ENCODE data around the gene SLC26A1. TPM values are rescaled to one million over a fixed set of nuclear protein-coding genes. Genes with fewer than 3 reads are reported as not detected.

Gene SLC26A1
- total and polyA plus RNA-seq, 4 experiments from 2014 or later, result 0.55 to 1.6 (median 0.81) TPM

DNA sequence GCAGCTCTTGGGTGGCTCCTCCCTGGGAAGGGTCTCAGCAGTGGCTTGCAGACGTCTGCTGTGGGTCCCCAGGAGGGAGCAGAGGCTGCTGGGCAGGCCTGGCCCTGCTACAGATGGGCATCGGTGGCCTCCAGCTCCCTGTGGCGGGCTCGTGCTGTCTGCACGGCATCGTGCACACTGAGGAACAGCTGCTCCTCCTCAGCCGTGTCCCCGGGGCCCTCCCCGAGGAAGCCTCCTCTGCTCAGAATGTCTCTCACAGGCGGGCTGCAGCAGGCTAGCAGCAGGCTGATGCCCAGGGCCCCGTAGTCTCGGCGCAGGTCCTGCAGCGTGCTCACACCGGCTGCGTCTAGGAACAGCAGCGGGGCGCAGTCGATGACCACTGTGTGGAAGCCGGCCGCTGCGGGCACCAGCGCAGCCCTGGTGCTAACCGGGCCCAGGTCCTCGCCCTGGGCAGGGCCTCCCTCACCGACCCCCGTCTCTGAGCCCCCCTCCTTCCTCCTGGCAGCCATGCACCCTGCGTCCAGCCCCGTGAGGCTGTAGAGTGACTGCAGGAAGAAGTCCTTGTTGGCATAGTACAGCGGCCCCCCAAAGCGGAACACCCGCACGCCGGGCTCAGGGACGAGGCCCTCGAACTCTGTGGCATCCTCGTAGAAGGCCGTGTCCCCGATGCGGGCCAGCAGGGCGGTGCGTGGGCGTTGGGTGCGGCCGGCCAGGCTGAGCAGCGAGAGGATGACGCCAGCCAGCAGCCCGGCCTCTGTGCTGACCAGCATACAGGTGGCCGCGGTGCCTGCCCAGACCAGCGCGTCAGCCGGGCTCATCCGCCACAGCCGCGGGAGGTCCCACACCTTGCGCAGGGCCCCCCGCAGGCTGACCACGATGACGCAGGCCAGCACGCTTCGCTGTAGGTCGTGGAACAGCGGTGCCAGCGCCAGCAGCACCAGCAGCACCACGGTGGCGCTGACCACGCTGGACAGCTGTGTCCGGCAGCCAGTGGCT lies 4.2 kb downstream of the SLC26A1 start:
- Mint-ChIP-seq H3K27me3 (no peaks in the 10 kb centered on the region), H3K27ac (no peak overlapping the region), H3K4me3 (no peak overlapping the region), H3K36me3 (peaks cover 0 to 2% of the 10 kb centered on the region in 2 donors), H3K9me3 (no peaks in the 10 kb centered on the region), H3K4me1 (peaks cover 7 to 35% (median 15%) of the 10 kb centered on the region in 4 donors)
- DNase-seq, result no peak
- POLR2A ChIA-PET (ENCODE audit: partially characterized antibody), result interaction anchor here (2.4 kb wide), 1 partner anchor 57 kb away, joined by 9 read pairs; the partner anchor contains the start of genes GAK and TMEM175
- intact Hi-C loops (cut with micrococcal nuclease), result no loop called here
- Histone ChIP-seq H3K27ac (ENCODE audit: low read depth, low read length) (no peak overlapping the region), H3K36me3 (ENCODE audit: insufficient read depth, low read length) (no peaks in the 10 kb centered on the region), H3K9me3 (ENCODE audit: control insufficient read depth in 1 of 2, low read length in 2 of 2) (no peaks in the 10 kb centered on the region), H3K27me3 (ENCODE audit: insufficient read depth, low read length) (no peaks in the 10 kb centered on the region), H3K4me3 (ENCODE audit: low read length in 2 of 2) (no peak overlapping the region), H3K4me1 (ENCODE audit: insufficient read depth, low read length) (peaks cover 34% of the 10 kb centered on the region)
- CTCF ChIA-PET (ENCODE audit: partially characterized antibody), result no interaction called here

DNA sequence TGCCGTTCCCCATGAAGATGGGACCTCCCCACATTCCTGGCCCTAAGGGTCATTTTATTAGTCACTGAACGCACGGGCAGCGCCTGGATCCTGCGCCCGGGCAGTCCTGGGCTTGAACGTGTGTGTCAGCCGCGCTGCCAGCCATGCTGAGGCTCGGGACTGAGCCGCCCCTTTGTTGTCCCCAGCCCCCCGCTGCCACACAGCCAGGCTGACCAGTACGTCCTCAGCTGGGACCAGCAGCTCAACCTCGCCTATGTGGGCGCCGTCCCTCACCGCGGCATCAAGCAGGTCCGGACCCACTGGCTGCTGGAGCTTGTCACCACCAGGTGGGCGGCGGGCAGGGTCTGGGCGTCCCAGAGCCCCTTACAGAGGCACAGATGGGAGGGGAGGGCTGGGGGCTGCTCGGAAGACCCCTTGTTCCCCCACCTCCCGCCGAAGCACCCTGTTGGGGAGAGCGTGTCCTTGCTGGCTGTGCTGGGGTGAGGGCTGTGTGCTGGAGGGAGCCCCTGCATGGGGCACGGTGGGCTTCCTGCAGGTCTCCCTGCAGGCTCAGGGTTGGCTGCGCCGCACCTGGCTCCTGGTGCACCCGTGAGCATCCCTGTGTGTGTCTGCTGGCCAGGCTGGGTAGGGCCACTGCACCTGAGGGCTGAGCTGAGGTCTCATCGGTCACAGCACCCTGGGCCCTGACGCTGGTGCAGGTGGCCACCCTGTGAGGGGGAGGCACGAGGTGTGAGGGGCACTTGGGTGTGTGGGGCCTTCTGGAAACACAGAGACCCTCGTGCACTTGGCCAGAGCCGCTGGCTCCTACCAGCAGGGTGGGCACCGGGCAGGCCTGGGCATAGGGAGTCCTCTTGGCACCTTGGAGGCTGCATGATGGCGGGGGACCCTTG lies 5.3 kb downstream of the SLC26A1 start:
- POLR2A ChIA-PET (ENCODE audit: partially characterized antibody), result interaction anchor here (0.7 to 2.7 kb wide), 10 partner anchors 15 to 261 kb away, joined by 3 to 19 read pairs (median 4); partner anchors contain the start of genes CTBP1, DGKQ, GAK and TMEM175
- Mint-ChIP-seq H3K27ac (peak overlapping the region in 5 of 7 donors; percentile 37 to 87 (median 57)), H3K36me3 (peaks cover 0 to 2% of the 10 kb centered on the region in 2 donors), H3K27me3 (no peaks in the 10 kb centered on the region), H3K9me3 (no peaks in the 10 kb centered on the region), H3K4me1 (peaks cover 7 to 35% (median 15%) of the 10 kb centered on the region in 4 donors), H3K4me3 (peak overlapping the region; percentile 69 to 87 (median 80))
- Histone ChIP-seq H3K27ac (ENCODE audit: low read depth, low read length) (peak overlapping the region; percentile 60), H3K9me3 (ENCODE audit: control insufficient read depth in 1 of 2, low read length in 2 of 2) (no peaks in the 10 kb centered on the region), H3K27me3 (ENCODE audit: insufficient read depth, low read length) (no peaks in the 10 kb centered on the region), H3K36me3 (ENCODE audit: insufficient read depth, low read length) (no peaks in the 10 kb centered on the region), H3K4me1 (ENCODE audit: insufficient read depth, low read length) (peaks cover 34% of the 10 kb centered on the region), H3K4me3 (ENCODE audit: low read length in 2 of 2) (peak overlapping the region in 1 of 2 donors; percentile 83)
- intact Hi-C loops (cut with micrococcal nuclease), result loop anchor here (1.0 to 2.0 kb wide), 3 partner anchors 23 to 245 kb away; partner anchors contain the start of genes FGFRL1, GAK and TMEM175
- CTCF ChIA-PET (ENCODE audit: partially characterized antibody), result interaction anchor here (1.1 to 2.4 kb wide), 3 partner anchors 13 to 246 kb away, joined by 3 to 29 read pairs (median 4); partner anchors contain the start of genes GAK and TMEM175
- DNase-seq, result no peak

DNA sequence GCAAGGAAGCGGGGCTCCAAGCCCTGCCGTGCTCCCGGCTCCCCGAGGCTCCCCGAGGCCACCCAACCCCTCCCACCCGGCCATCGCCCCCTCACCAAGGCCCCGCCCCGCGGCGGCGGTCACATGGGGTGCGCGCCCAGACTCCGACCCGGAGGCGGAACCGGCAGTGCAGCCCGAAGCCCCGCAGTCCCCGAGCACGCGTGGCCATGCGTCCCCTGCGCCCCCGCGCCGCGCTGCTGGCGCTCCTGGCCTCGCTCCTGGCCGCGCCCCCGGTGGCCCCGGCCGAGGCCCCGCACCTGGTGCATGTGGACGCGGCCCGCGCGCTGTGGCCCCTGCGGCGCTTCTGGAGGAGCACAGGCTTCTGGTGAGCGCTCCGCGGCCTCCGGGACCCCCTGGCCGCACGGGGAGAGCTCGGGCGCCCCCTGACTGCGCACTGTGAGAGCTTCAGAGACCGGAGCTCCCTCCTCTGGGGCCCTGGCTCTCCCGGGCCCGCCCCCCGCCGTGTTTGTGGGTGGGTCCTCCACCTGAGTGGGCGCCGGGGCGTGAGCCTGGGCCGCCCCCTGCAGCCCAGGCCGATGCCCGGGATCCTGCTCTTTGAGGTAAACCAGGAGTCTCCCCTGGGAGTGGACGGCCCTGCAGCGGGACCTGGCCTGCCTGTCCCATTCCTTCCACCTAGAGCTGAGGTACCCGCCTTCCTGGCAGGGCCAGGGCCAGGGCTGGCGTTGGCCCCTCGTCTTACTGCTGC lies 6.2 kb downstream of the SLC26A1 start, which contains the start of gene IDUA:
IDUA (plus strand) TSS at position 166 of the 745 bp plus-strand sequence; CDS start at position 207, 41 bp downstream.
- H3K9me3 ChIP-seq (ENCODE audit: control insufficient read depth in 1 of 2, low read length in 2 of 2), result no peaks in the 10 kb centered on the region
- CTCF ChIA-PET (ENCODE audit: partially characterized antibody), result interaction anchor here (1.1 to 2.4 kb wide), 3 partner anchors 13 to 245 kb away, joined by 3 to 29 read pairs (median 4); partner anchors contain the start of genes GAK and TMEM175
- intact Hi-C loops (cut with micrococcal nuclease), result loop anchor here (1.0 to 2.0 kb wide), 4 partner anchors 14 to 244 kb away; partner anchors contain the start of genes DGKQ, FGFRL1, GAK and TMEM175

DNA sequence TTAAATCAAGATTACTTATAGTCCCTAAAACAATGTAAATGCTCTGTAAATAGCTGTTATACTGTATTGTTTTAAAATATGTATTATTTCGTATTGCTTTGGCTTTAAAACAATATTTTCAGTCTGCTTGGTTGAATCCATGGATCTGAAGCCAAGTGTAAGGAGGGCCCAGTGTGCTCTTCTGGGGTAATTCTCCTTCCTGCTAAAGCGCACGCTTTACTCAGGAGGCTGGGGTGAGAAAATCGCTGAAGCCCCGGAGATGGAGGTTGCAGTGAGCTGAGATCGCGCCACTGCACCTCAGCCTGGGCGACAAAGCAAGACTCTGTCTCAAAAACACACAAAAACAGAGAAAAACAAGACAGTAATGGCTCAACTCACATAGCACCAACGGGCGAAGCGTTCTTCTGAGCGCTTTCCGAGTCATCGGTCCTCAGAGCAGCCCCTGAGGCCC lies 6.8 kb downstream of the SLC26A1 start:
- Histone ChIP-seq H3K36me3 (ENCODE audit: insufficient read depth, low read length) (no peaks in the 10 kb centered on the region), H3K27ac (ENCODE audit: low read depth, low read length) (peak overlapping the region; percentile 60), H3K4me3 (ENCODE audit: low read length in 2 of 2) (peak overlapping the region; percentile 76 to 83), H3K27me3 (ENCODE audit: insufficient read depth, low read length) (no peaks in the 10 kb centered on the region), H3K4me1 (ENCODE audit: insufficient read depth, low read length) (peaks cover 34% of the 10 kb centered on the region), H3K9me3 (ENCODE audit: control insufficient read depth in 1 of 2, low read length in 2 of 2) (no peaks in the 10 kb centered on the region)
- H3K27ac Mint-ChIP-seq, result peak overlapping the region; percentile 40 to 92 (median 83)
- ChIA-PET POLR2A (ENCODE audit: partially characterized antibody) (interaction anchor here (0.6 to 2.7 kb wide), 9 partner anchors 14 to 244 kb away, joined by 3 to 19 read pairs (median 5); partner anchors contain the start of genes DGKQ, GAK and TMEM175), CTCF (ENCODE audit: partially characterized antibody) (interaction anchor here (1.5 to 2.4 kb wide), 2 partner anchors 12 to 245 kb away, joined by 4 to 29 read pairs; no protein-coding TSS in a partner anchor)
- intact Hi-C loops (cut with micrococcal nuclease), result loop anchor here (1.0 to 2.0 kb wide), 3 partner anchors 13 to 244 kb away; partner anchors contain the start of genes DGKQ and FGFRL1
- peak overlapping the region; percentile 88 to 95 (median 90) for H3K4me3 Mint-ChIP-seq
- H3K4me1 Mint-ChIP-seq, result peaks cover 8 to 35% (median 15%) of the 10 kb centered on the region in 4 donors
- DNase-seq, result no peak
- peaks cover 0 to 2% of the 10 kb centered on the region in 2 donors for H3K36me3 Mint-ChIP-seq
- H3K27me3 Mint-ChIP-seq, result no peaks in the 10 kb centered on the region
- no peaks in the 10 kb centered on the region for H3K9me3 Mint-ChIP-seq

More for the DNA sequence above, 6.2 kb downstream of the SLC26A1 start, which contains the start of gene IDUA:
- Histone ChIP-seq H3K4me3 (ENCODE audit: low read length in 2 of 2) (peak within 1 kb of the TSS; percentile 76 to 83), H3K4me1 (ENCODE audit: insufficient read depth, low read length) (peaks cover 34% of the 10 kb centered on the region), H3K27ac (ENCODE audit: low read depth, low read length) (peak within 1 kb of the TSS; percentile 60), H3K27me3 (ENCODE audit: insufficient read depth, low read length) (no peaks in the 10 kb centered on the region), H3K36me3 (ENCODE audit: insufficient read depth, low read length) (no peaks in the 10 kb centered on the region)
- H3K9me3 Mint-ChIP-seq, result no peaks in the 10 kb centered on the region
- peaks cover 8 to 35% (median 15%) of the 10 kb centered on the region in 4 donors for H3K4me1 Mint-ChIP-seq
- no peaks in the 10 kb centered on the region for H3K27me3 Mint-ChIP-seq
- peak within 1 kb of the TSS; percentile 88 to 95 (median 90) for H3K4me3 Mint-ChIP-seq
- POLR2A ChIA-PET (ENCODE audit: partially characterized antibody), result interaction anchor here (0.6 to 2.7 kb wide), 11 partner anchors 14 to 262 kb away, joined by 3 to 19 read pairs (median 4); partner anchors contain the start of genes CTBP1, DGKQ, GAK and TMEM175
- peak; percentile 79 to 84 (median 82) for DNase-seq
- peak within 1 kb of the TSS; percentile 40 to 92 (median 83) for H3K27ac Mint-ChIP-seq
- H3K36me3 Mint-ChIP-seq, result peaks cover 0 to 2% of the 10 kb centered on the region in 2 donors

DNA sequence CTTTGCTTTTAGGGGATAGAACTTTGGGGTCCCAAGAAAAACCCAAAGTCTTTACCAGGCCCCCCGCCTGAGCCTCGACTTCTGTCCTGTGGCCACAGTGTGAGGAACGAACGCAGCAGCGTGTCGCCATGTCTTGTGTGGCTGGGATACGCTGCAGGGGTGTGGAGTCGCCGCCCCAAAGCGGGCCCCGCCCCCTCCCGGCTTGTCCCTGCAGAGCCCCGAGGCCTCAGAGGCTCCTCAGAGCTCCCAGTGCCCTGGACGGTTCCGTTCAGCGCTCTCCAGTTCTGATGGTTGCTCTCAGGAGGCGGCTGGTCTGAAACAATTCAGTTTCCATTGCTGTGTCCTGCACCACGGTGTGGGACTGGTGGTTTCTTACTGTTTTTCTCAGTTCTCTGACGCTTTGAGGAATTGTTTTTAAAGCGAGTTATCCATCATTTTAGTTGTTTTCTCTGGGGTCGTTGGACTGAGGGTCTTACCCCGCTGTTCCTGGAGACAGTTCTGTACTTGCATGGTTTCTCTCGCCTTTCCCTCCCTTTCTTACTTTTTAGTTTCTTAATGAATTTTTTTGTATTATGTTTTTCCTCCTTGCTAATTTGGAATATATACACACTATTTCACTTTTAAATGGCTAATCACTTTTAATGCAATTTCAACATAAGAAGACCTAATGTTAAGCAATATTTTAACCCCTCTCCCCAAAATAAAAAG lies 7.9 kb downstream of the SLC26A1 start:
- peak overlapping the region in 3 of 7 donors; percentile 48 to 65 (median 50) for H3K27ac Mint-ChIP-seq
- H3K27me3 Mint-ChIP-seq, result no peaks in the 10 kb centered on the region
- Histone ChIP-seq H3K4me3 (ENCODE audit: low read length in 2 of 2) (peak overlapping the region; percentile 8 to 34), H3K36me3 (ENCODE audit: insufficient read depth, low read length) (no peaks in the 10 kb centered on the region), H3K4me1 (ENCODE audit: insufficient read depth, low read length) (peaks cover 34% of the 10 kb centered on the region), H3K27me3 (ENCODE audit: insufficient read depth, low read length) (no peaks in the 10 kb centered on the region), H3K27ac (ENCODE audit: low read depth, low read length) (no peak overlapping the region), H3K9me3 (ENCODE audit: control insufficient read depth in 1 of 2, low read length in 2 of 2) (no peaks in the 10 kb centered on the region)
- ChIA-PET CTCF (ENCODE audit: partially characterized antibody) (no interaction called here), POLR2A (ENCODE audit: partially characterized antibody) (interaction anchor here (2.7 kb wide), 1 partner anchor 25 kb away, joined by 19 read pairs; no protein-coding TSS in a partner anchor)
- H3K9me3 Mint-ChIP-seq, result no peaks in the 10 kb centered on the region
- peaks cover 8 to 35% (median 15%) of the 10 kb centered on the region in 4 donors for H3K4me1 Mint-ChIP-seq
- intact Hi-C loops (cut with micrococcal nuclease), result loop anchor here (2.0 kb wide), 1 partner anchor 740 kb away; no protein-coding TSS in a partner anchor
- H3K4me3 Mint-ChIP-seq, result peak overlapping the region; percentile 63 to 91 (median 75)
- peaks cover 0 to 2% of the 10 kb centered on the region in 2 donors for H3K36me3 Mint-ChIP-seq
- DNase-seq, result peak; percentile 54 to 66 (median 58)

Data from CD4-positive, alpha-beta memory T cell (primary cell).